Activated effector memory CD4-positive, alpha-beta T cell treated with anti-CD3 and anti-CD28 coated beads, Interleukin-2, amount 50 U/mL, for 16 hours (primary cell): ENCODE measurements around the gene EPHA3.

Source experiments
- DNase-seq: peaks from one replicate; pipeline ENCODE4 v3.0.0-alpha.2; 2020

Gene EPHA3

GRCh38 chr3:89234620-89235019 lies 127.2 kb downstream of the EPHA3 start:
- DNase-seq: no peak

DNA sequence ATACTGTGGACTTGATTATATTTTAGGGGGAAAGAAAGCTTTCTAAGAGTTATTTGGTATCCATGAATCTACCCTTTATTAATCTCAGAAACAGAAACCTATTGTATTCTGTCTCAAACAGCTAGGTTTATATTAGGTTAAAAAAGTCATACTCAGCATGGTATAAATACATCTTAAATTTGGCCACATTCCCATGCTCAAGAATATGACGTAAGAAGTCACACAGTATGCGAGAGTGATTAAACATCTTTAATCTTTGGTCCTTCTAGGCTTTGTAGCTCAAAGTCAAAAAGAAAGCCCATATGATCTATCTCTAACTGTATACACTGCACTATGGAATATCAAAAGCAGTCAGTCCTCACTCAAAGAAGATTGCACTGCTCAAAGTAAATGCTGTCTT lies 131.4 kb downstream of the EPHA3 start:
- no peak for DNase-seq

DNA sequence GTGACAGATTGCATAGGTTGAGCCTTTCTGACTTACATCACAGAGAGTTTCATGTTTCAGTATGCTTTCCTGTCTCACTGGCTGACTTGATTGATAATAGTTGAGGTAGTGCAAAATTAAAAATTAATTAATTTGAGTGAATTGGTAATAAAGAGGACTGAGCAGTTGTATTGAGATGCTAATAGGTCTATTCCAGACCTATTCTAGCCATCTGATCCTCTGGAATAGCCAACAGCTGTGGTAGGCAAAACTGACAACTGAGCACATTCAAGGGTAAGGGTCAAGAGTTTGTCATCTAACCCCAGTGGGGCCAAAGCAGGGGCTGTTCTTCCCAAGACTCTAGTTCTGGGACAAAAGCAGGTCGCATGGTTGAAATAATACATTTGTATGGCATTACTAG lies 132.4 kb downstream of the EPHA3 start:
- DNase-seq: no peak

GRCh38 chr3:89245612-89246011 lies 138.2 kb downstream of the EPHA3 start:
- no peak for DNase-seq

DNA sequence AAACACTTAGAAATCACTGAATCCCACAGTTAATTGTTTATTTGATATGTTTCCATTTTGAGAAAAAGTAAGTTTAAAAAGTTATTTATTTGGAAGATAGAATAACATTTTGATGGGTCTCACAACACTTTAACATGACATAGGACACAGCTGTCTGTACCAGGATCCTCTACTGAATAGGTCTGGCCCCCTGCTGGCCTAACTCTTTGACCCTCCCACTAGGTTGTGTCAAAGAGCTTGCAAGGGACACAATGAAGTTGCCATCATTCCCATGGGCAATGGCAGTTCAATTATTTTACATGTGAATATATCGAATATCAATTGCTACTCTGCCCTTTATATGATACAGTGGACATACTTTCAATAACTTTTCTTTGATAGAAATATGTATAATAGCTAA lies 138.9 kb downstream of the EPHA3 start:
- DNase-seq: no peak

DNA sequence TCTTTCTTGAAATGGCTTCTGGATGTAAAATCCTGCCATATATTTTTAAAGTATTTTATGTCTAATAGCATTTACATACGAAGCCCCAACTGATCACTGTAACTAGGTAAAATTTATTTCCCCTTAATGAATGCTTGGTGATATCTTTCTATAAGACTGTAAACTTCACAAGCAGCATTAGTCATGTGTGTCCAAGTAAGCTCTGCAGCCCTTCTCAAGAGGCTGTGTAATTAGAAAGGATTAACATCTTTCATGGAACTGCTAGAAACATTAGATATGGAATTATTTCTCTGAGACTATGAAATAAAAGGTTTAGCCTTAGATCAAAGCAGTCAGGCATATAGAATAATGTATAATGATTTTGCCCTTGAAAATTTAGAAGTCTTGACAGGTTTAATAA lies 143.3 kb downstream of the EPHA3 start:
- DNase-seq: no peak

GRCh38 chr3:89252016-89252415 lies 144.6 kb downstream of the EPHA3 start:
- no peak for DNase-seq

- no peak for DNase-seq
Measured at GRCh38 chr3:89252860-89253259, 145.4 kb downstream of the EPHA3 start.

DNA sequence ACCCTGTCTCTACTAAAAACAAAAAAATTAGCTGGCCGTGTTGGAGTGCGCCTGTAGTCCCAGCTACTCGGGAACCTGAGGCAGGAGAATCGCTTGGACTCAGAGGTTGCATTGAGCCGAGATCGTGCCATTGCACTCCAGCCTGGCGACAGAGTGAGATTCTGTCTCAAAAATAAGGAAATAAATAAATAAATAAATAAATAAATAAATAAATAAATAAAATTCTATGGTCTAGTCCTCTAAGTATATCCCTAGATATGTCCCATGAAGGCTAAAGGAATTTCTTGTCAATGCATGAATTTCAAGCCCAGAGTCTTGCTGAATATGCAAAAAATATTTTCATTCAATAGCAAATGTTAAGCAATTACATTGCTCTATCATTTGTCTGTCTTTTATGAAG lies 149.0 kb downstream of the EPHA3 start:
- no peak for DNase-seq

DNA sequence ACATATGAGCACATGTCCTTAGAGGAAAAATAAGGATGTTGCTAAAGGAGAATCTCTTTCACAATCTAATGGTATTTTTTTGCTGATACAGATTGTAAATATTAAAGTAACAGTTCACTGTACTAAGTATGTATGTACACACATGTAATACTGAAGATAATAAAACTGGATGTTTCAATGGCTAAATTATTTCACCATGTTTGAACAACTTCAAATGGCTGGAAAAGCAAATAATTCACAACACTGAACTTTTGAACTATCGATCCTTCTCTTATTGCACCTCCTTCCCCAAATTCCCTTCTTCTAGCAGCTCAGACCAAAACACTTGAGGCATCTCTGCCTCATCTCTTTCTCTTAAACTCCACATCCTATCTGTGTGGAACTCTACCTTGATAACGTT lies 149.5 kb downstream of the EPHA3 start:
- DNase-seq: no peak

- no peak for DNase-seq
Measured at GRCh38 chr3:89260721-89261120, 153.3 kb downstream of the EPHA3 start.

DNA sequence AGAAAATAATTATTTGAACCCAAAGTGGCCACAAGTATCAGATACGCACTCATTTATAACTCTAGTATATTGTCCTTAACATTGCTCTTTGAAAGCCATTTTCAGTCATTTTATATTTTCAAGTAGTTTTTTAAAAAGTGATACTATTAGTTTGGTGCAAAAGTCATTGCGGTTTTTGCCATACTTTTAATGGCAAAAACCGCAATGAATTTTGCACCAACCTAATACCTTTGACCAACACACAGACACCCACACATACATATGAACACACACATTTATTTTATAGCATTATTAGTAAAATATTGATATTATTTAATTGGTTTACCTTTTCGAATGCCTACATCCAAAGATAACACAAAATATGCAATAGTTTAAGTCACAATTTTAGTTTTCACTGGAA lies 154.3 kb downstream of the EPHA3 start:
- no peak for DNase-seq

GRCh38 chr3:89262309-89262929 lies 155.0 kb downstream of the EPHA3 start:
- no peak for DNase-seq

DNA sequence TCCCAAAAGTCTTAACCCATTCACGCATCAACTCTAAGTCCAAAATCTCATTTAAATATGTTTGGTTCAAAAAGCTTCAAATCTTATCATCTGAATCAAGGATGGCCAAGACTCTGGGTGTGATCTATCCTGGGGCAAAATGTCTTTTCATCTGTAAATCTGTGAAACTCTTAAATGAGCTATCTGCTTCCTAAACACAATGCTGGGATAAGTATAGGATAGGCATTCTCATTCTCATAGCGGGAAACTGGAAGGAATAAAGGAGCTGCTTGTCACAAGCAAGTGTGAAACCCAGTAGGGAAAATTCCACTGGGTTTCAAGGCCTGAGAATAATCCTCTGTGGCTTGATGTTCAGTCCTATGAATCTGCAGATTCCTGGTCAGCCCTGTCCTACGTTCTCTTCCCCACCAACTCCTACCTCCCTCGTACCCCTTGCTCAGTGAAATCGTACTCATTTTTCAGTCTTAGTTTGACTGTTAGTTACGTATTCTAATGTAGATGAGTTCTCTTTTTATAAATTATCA lies 156.7 kb downstream of the EPHA3 start:
- no peak for DNase-seq

DNA sequence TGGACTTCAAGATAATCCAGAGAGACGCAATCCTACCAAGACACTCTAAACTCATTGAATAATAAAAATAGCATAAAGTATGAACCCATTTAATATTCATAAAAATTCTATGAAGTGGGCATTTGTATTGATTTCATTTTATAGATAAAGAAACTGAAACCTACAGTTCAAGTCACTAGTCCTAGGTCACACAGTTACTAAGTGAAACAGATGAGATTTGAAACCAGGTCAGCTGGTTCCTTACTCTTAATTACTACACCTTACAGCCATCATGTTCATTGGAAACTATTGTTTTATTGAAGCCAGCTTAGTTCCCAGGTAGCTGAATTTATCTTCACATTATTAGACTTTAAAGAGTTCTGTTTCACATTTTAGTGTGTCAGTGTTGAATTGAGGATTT lies 158.7 kb downstream of the EPHA3 start:
- no peak for DNase-seq

DNA sequence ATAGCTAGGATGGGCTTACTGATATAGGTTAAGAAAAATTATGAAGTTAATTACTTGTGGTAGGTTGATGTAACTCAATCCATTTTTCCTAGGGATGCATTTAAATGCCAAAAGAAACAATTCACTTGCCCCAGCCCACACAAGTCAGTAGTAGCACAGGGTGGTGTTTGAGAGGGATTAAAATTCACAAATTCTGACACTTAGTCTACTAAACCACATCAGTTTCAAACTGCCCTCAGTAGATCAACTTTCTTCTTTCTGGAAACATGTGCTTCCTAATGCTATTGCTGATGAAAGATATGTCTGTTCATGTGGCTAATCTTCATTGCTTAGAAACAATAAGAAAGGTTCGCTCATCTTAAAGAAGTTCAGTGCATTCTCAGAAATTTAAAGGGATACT lies 160.6 kb downstream of the EPHA3 start:
- DNase-seq: no peak

DNA sequence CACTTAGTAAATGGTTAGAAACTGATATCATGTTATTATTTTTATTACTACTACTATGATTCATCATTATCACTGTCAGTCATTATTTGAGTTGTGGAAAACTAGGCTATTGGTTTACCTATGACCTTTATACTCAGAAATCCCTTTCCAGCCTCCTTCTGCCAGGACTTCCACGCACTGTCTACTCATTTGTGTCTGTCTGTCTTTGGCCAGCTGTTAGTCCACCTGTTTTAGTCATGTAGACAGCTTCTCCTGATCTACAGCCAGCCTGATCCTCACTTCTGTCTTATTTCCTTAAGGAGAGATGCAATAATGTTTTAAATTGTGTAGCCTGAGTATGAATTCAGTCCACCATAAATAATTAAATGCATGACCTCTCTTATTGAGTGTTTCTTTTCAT lies 162.8 kb downstream of the EPHA3 start:
- DNase-seq: no peak

DNA sequence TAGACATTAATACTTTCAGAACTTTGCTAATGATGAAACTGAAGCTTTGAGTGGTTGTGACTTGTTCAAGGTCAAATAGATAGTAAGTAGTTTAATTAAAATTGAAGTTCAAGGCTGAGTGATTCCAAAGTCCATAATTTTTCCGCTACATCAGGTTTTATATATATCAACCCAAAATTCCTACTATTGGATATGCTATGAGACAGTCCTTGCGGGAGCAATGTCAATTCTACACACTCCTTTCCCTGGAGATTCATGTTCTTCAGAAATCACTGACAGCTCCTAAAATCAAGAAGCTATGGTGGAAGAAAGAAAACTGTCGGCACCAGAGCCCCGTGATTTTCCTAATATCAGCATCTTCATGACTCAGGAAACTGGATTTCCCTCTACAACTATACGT lies 167.6 kb downstream of the EPHA3 start:
- no peak for DNase-seq

GRCh38 chr3:89276116-89276515 lies 168.7 kb downstream of the EPHA3 start:
- no peak for DNase-seq

DNA sequence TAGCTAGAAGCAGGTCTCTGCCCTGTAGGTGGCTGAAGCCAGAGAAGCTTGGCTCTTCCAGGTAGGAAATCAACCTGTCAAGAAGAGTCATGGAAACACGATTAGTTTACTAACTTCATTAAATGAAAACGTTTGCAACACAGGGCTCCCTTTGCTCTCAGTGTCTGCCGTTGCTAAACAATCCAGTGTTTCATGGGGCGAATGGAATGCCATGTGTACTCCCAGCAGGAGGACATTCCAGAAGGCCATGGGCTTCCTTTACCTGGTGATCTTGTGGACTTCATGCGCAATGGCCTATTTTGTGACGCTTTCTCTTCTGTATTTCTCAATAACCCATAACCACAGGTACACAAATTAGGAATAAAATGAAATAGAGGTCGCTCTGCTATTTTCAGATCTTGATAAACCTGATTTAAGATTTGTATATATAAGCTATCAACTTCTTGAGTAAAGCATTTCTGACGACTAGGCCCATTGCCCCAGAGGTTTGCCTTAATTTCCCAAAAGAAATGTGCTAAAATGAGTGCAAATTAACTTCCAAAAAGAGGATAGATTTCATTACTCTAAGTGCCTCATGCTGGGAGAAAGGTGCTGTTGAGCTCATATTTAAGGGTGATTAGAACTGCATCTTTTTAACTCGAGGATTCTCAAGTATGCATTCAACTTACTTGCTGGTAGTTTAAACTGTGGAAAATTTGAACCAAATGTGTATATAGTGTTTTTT lies 171.0 kb downstream of the EPHA3 start:
- DNase-seq: no peak

DNA sequence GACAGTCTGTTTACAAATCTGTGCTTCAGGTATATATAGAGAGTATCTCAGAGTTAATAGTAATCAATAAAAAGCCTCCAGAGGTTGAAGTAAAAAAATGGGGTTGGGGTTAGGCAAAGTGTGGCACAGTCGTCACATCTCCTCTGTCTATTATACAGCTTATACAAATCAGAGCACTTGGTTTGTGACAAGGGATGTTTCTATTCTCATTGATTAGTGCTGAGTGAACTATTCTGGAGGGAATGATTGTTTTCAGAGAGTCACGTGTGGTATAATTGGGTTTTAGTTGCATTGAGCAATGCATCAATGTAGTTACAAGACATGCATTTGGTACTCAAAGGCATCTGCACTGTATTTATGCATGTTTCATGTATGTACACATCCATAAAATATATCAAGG lies 172.9 kb downstream of the EPHA3 start:
- DNase-seq: no peak

- DNase-seq: no peak
Measured at GRCh38 chr3:89280822-89281365, 173.5 kb downstream of the EPHA3 start.

DNA sequence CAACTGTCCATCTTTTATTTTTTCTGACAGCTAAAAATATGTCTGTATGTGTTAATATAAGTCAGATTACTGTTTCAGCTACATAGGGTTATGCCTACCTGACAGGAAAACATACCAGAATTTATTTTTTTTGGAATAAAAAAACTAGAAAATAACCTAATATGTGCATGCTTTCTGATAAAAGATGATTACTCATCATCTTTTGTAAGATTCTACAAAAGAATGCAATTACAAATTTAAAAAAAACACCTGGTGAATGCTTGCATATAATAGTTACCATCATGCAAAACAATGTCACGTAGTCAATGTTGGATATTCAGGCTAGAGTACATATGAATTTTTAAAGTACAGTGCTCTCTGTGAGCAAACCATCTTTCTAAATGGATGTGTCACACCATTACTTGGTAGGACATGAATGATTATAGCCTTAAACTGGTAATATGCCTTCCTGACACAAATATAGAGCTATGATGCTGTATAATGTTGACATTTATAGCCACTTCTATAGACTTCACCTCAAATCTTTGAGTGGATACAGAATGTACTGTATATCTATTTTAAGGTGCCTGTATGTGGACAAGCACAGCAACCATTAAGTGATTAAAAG lies 180.6 kb downstream of the EPHA3 start:
- no peak for DNase-seq

GRCh38 chr3:89289574-89290190 lies 182.3 kb downstream of the EPHA3 start:
- DNase-seq: no peak
